NCI-H2107 (cell line): Measurements from ENCODE around the gene SPINT2.
"Not testable (repeated sequence)": the region's sequence is repeated elsewhere in the genome, so short reads cannot be mapped to it uniquely, and the experiment has no call there.

Experiments
- DNase-seq: peaks from one replicate; lab custom pipeline; 2025; lab: John Stamatoyannopoulos, UW

SPINT2 gene

GRCh38 chr19:38264486-38265212 lies at the start of gene SPINT2:
Gene SPINT2, plus strand, starts transcription at chr19:38264573. Its CDS starts 320 bp downstream, at chr19:38264893.
- peak; percentile 84 for DNase-seq

- no peak for DNase-seq
These were observed 47.4 kb upstream of the SPINT2 start for GRCh38 chr19:38216785-38217641.

- no peak for DNase-seq
These were observed 46.2 kb upstream of the SPINT2 start for GRCh38 chr19:38218204-38218603.

- DNase-seq: no peak
These were observed 45.2 kb upstream of the SPINT2 start for GRCh38 chr19:38219221-38219620.

- no peak for DNase-seq
These were observed 43.0 kb upstream of the SPINT2 start for GRCh38 chr19:38221421-38221820.

- no peak for DNase-seq
These were observed 42.2 kb upstream of the SPINT2 start for GRCh38 chr19:38221919-38222830.

GRCh38 chr19:38223119-38223523 lies 41.3 kb upstream of the SPINT2 start:
- no peak for DNase-seq

- no peak for DNase-seq
These were observed 40.8 kb upstream of the SPINT2 start for GRCh38 chr19:38223617-38224013.

- DNase-seq: no peak
These were observed 40.1 kb upstream of the SPINT2 start, which contains the start of gene DPF1 for GRCh38 chr19:38224014-38224862. Gene DPF1, minus strand, starts transcription at chr19:38224222. Its CDS starts 80 bp downstream, at chr19:38224142.

GRCh38 chr19:38224863-38225218 lies 39.5 kb upstream of the SPINT2 start:
- not testable (repeated sequence) for DNase-seq

- DNase-seq: no peak
These were observed 36.9 kb upstream of the SPINT2 start for GRCh38 chr19:38227287-38228004.

GRCh38 chr19:38228005-38228377 lies 36.4 kb upstream of the SPINT2 start:
- DNase-seq: no peak

- no peak for DNase-seq
These were observed 35.6 kb upstream of the SPINT2 start for GRCh38 chr19:38228491-38229439.

- peak; percentile 54 for DNase-seq
These were observed 34.7 kb upstream of the SPINT2 start for GRCh38 chr19:38229585-38230073.

- DNase-seq: not testable (repeated sequence)
These were observed 33.8 kb upstream of the SPINT2 start for GRCh38 chr19:38230506-38231133.

- DNase-seq: no peak
These were observed 32.5 kb upstream of the SPINT2 start for GRCh38 chr19:38231918-38232317.

GRCh38 chr19:38233740-38234251 lies 30.6 kb upstream of the SPINT2 start:
- peak; percentile 24 for DNase-seq

- no peak for DNase-seq
These were observed 29.8 kb upstream of the SPINT2 start for GRCh38 chr19:38234615-38235014.
